OCI-LY1 (cell line): ENCODE measurements around the gene HOXB4.

Source experiments
- H2AFZ ChIP-seq: fragments of 200-600 bp; sonication (generic), shearing (Covaris generic); 2 replicates; pipeline ENCODE4 v1.6.0; 2014; ENCODE audit warnings: antibody characterized with exemption, mild to moderate bottlenecking, low read length
- H3F3A ChIP-seq: fragments of 200-600 bp; sonication (generic), shearing (Covaris generic); 2 replicates; pipeline ENCODE4 v1.6.0; 2014; ENCODE audit warnings: mild to moderate bottlenecking, antibody characterized with exemption, low read length, moderate library complexity; ENCODE audit not compliant: insufficient read depth
- H3K27ac ChIP-seq: fragments of 200-600 bp; sonication (generic); 2 replicates; pipeline ENCODE4 v1.5.1; 2014; ENCODE audit warnings: low read length, mixed run types, mild to moderate bottlenecking, low read depth; ENCODE audit not compliant: poor library complexity, severe bottlenecking
- H3K27me3 ChIP-seq: fragments of 200-600 bp; sonication (generic); 2 replicates; pipeline ENCODE4 v1.6.0; 2014; ENCODE audit warnings: antibody characterized with exemption, mild to moderate bottlenecking, low read length, moderate library complexity; ENCODE audit not compliant: insufficient read depth
- H3K36me3 ChIP-seq: fragments of 200-600 bp; sonication (generic); 2 replicates; pipeline ENCODE4 v1.6.1; 2014; ENCODE audit warnings: mild to moderate bottlenecking, antibody characterized with exemption, low read length, moderate library complexity, mixed read lengths; ENCODE audit not compliant: insufficient read depth
- H3K4me1 ChIP-seq: fragments of 200-600 bp; sonication (generic); 2 replicates; pipeline ENCODE4 v1.5.1; 2014; ENCODE audit warnings: mild to moderate bottlenecking, low read length, moderate library complexity; ENCODE audit not compliant: insufficient read depth, severe bottlenecking
- H3K4me2 ChIP-seq: fragments of 200-600 bp; sonication (generic), shearing (Covaris generic); 2 replicates; pipeline ENCODE4 v1.6.1; 2014; ENCODE audit warnings: low read length
- H3K4me3 ChIP-seq: fragments of 200-600 bp; sonication (generic); 2 replicates; pipeline ENCODE4 v1.5.1; 2014; ENCODE audit warnings: low read length, low read depth, mild to moderate bottlenecking, mixed read lengths; ENCODE audit not compliant: poor library complexity, severe bottlenecking
- H3K79me2 ChIP-seq: fragments of 200-600 bp; shearing (Covaris generic); 2 replicates; pipeline ENCODE4 v1.6.1; 2016; ENCODE audit warnings: mixed run types, low read length, mixed read lengths; ENCODE audit not compliant: insufficient read depth
- H3K9ac ChIP-seq: fragments of 200-600 bp; sonication (generic), shearing (Covaris generic); 2 replicates; pipeline ENCODE4 v1.6.1; 2014; ENCODE audit warnings: mild to moderate bottlenecking, low read length, mixed read lengths
- H3K9me2 ChIP-seq: fragments of 200-600 bp; sonication (generic), shearing (Covaris generic); 2 replicates; pipeline ENCODE4 v1.6.1; 2014; ENCODE audit warnings: low read depth, mild to moderate bottlenecking, low read length, mixed read lengths
- H3K9me3 ChIP-seq: fragments of 200-600 bp; shearing (Covaris generic); 2 replicates; pipeline ENCODE4 v1.6.1; 2014; ENCODE audit warnings: low read length, mixed read lengths
- H4K20me1 ChIP-seq: fragments of 200-600 bp; sonication (generic), shearing (Covaris generic); 2 replicates; pipeline ENCODE4 v1.6.0; 2016; ENCODE audit warnings: mild to moderate bottlenecking, low read length; ENCODE audit not compliant: insufficient read depth
- EZH2 ChIP-seq: fragments of 200-600 bp; sonication (generic), shearing (Covaris generic); IDR thresholded peaks from 2 replicates; pipeline ENCODE4 v1.8.0; 2017; ENCODE audit warnings: borderline replicate concordance, mixed run types, mild to moderate bottlenecking, antibody characterized with exemption, low read length, moderate library complexity, mixed read lengths
- TF ChIP-seq, protein P1 (sequence below): fragments of 200-600 bp; sonication (generic), shearing (Covaris generic); IDR thresholded peaks from 2 replicates; pipeline ENCODE4 v1.5.1; 2017; ENCODE audit warnings: mild to moderate bottlenecking, antibody characterized with exemption, low read length, moderate library complexity, mixed read lengths

The HOXB4 gene

DNA sequence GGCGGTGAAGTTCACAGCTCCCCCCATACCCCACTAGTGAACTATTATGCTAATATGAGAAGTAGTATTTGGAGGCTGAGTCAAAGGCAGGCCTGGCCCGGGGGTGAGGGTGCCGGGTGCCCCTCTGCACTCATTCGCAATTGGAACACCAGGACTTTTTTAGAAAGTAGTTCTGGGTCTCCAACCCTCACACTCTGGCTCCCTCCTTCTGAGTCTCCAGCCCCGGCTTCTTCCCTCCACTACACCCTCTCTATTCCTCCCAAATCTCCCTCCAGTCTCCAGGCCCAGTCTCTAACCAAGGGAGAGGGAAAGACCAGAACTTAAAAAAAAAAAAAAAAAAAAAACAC is 21.9 kb downstream of the HOXB4 start:
- Histone ChIP-seq H3K36me3 (no peaks in the 10 kb centered on the region), H3K4me2 (no peak overlapping the region), H3K27me3 (no peaks in the 10 kb centered on the region; the same call in 1 of the 2 replicates), H4K20me1 (no peaks in the 10 kb centered on the region), H3K9me3 (no peaks in the 10 kb centered on the region), H3K27ac (no peak overlapping the region), H3K4me3 (no peak overlapping the region), H3F3A (no peaks in the 10 kb centered on the region), H2AFZ (no peak overlapping the region), H3K9ac (no peak overlapping the region), H3K79me2 (no peaks in the 10 kb centered on the region), H3K9me2 (no peaks in the 10 kb centered on the region), H3K4me1 (no peaks in the 10 kb centered on the region)
- TF ChIP-seq EZH2 = no peak
- TF ChIP-seq, protein P1, sequence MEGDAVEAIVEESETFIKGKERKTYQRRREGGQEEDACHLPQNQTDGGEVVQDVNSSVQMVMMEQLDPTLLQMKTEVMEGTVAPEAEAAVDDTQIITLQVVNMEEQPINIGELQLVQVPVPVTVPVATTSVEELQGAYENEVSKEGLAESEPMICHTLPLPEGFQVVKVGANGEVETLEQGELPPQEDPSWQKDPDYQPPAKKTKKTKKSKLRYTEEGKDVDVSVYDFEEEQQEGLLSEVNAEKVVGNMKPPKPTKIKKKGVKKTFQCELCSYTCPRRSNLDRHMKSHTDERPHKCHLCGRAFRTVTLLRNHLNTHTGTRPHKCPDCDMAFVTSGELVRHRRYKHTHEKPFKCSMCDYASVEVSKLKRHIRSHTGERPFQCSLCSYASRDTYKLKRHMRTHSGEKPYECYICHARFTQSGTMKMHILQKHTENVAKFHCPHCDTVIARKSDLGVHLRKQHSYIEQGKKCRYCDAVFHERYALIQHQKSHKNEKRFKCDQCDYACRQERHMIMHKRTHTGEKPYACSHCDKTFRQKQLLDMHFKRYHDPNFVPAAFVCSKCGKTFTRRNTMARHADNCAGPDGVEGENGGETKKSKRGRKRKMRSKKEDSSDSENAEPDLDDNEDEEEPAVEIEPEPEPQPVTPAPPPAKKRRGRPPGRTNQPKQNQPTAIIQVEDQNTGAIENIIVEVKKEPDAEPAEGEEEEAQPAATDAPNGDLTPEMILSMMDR = no peak

DNA sequence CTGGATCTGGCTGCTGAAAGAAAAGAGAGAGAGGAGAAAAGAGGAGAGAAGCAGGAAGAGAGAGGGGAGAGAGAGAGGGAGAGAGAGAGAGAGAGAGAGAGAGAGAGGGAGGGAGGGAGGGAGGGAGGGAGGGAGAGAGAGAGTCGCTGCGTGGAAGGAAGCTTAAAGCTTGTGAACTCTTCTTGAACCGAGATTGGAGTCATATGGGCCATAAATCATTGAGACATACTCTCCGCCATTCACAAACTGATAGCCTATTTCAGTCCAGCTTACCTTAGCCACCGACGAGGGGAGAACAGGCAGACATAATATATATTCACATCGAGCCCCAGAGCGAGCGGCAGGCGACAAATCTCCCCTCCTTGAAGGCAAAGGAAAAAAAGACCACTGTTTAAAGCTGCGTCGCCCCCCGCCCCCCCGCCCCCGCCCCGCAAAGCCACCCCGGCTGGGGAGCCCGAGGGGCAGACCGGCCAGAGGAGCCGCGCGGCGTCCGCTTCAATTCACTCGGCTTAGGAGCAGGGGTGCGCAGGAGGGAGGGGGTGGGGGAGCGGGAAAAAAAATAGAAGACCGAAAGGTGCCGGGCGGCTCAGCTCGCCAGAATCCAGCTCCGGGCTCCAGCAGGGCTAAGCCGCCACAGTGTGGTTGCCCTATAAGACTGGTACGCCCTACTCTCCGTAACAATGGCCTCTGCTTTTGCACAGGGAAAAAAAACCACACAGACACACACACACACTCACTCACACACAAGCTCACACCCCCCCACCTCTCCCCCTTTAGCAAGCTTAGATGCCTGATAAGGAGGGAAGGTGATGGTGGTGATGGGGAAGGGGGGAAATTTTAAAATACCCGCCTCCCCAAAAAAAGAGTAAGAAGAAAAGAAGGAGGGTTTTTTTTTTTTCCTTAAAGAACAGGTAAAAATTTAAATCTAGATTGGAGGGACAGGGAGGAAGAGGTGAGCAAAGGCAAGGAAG is 22.6 kb downstream of the HOXB4 start:
- Histone ChIP-seq H3K9me2 (no peaks in the 10 kb centered on the region), H3K27me3 (no peaks in the 10 kb centered on the region; the same call in 1 of the 2 replicates), H3K36me3 (no peaks in the 10 kb centered on the region), H3K79me2 (no peaks in the 10 kb centered on the region), H2AFZ (no peak overlapping the region), H3K4me3 (no peak overlapping the region), H3K4me1 (no peaks in the 10 kb centered on the region), H4K20me1 (no peaks in the 10 kb centered on the region), H3F3A (no peaks in the 10 kb centered on the region), H3K27ac (no peak overlapping the region), H3K9me3 (no peaks in the 10 kb centered on the region), H3K9ac (no peak overlapping the region), H3K4me2 (no peak overlapping the region)
- TF ChIP-seq, protein P1 = no peak
- TF ChIP-seq EZH2 = no peak

DNA sequence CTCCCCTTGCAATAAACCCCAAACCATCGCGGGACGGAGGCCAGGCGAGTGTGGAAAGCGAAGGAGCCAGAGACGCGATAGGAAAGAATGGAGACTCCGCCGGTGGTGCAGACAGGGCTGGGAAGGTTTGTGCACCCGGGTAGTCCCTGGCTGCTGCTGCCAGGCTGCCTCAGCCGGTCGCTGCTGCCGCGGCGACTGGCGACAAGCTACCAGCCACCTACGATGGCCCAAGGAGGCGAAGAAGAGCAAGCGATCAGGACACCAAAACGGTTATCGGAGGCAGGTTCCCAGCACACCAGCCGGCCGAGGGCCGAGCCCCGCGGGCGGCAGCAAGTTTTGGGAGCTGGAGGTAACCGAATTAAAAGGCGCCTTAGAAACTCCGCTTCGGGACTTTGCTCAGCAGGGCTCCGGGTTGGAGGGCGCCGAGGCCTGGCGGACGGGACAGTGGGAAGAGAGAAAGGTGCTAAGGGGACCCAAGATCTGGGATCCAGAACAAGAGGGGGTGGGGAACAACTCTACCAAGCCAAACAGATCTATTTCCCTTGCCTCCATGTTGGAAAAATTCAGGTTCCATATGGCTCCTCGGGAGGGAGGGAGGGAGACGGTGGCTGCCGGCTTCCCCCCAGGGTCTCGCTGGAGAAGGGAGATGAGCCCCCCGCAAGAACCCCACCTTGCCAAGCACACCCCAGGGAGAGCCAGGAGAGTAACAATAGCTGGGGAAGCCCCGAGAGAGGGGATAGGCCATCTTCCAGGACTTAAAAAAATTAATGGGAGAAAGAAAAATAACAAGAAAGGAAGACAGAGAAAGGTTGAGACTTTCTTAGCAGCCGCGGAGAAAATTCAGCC is 23.5 kb downstream of the HOXB4 start:
- no peaks in the 10 kb centered on the region for H3K36me3 ChIP-seq
- no peaks in the 10 kb centered on the region for H3K9me3 ChIP-seq
- no peaks in the 10 kb centered on the region for H3F3A ChIP-seq
- no peaks in the 10 kb centered on the region for H3K4me1 ChIP-seq
- no peak overlapping the region for H3K4me2 ChIP-seq
- no peak overlapping the region for H3K9ac ChIP-seq
- H3K4me3 ChIP-seq = no peak overlapping the region
- no peaks in the 10 kb centered on the region for H3K79me2 ChIP-seq
- H3K27ac ChIP-seq = no peak overlapping the region
- no peak for TF ChIP-seq EZH2
- TF ChIP-seq, protein P1 = no peak
- no peaks in the 10 kb centered on the region for H3K9me2 ChIP-seq
- no peak overlapping the region for H2AFZ ChIP-seq
- H4K20me1 ChIP-seq = no peaks in the 10 kb centered on the region
- no peaks in the 10 kb centered on the region; the same call in 1 of the 2 replicates for H3K27me3 ChIP-seq
